C1 segment of cervical spinal cord (tissue), 14 donors: ENCODE results near the gene JARID2.

Experiments used
- DNase-seq, 14 donors: peaks; one replicate each; lab custom pipeline; 2025; lab: John Stamatoyannopoulos, UW

Gene JARID2

DNA sequence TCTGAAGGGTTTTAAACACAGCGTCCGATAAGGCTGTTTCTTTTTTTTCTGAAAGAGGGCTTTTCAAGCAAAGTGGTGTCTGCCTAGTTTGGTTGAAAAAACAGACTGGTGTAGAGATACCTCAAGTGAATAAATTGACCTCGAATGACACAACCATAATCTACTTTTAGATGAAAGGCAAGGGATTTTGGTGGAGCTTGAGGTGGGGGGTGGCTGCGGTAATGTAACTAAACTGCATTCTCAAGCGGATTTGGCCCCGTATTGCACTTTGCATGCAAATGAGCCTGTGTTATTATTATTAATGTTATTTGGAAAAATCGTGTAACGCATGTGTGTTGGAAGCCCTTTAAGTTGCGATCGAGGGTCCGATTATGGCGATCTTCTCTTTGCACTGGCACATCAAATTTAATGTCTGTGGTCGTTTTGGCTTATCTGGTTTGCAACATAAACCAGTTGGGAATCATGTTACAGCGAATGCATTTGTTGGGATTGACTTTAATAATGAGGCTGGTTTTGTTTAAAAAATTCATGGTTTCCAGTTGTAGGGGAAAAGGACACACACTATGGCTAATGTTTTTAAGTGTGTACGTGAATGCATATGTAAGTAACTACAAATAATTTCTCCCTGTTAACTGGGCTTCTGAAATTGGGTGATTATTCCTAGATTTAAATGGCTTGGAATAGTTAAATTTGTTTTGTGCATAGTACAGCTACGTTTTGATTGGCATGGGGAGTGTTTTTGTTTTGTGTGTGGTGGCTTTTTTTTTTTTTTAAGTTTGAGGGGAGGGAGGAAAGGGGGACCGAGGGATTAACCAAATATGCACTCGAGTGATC, 1.0 kb downstream of the JARID2 start:
- DNase-seq = no peak

DNA sequence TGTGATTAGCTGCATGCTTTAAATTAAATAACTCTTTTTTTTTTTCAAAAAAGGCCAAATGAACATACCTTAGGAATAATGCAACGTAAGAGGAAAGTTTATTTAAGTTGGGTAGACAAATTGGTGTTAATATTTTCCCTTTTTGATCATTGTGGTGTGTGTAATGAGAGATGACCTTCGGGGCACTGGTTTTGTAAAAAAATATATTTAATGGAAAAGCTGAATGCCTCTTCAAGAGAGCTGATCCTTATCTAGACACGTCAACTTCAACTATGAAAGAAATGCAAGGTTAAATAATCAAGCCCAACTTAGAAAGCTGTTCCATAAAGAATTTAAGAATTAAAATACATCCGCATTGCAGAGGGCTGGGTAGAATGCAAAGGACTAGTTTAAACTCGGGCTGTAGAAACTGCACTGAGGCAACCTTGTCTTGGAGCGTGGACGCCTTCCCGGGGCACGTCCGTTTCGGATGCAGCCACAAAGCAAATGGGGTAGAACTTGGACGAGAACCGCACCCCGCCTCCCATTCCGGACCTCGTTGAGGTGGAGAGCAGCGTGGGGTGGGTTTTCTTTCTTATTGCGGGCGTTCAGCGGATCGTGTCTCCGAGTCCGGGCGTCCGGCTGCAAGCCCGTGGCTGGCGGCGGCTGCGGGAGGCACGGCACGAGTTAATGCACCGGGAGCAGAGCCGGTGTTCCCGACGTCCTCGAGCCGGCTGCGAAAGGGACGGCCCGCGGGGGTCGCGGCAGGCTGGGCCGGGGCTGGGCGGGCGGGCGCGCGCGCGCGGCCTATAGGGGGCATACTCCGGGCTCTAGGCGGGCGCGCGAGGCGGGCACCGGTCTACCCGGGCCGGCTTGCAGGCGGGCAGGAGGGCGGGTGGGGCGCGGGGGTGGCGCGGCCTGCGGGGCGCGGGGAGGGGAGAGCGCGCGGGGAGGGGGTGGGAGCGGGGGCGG, 1.9 kb downstream of the JARID2 start:
- peak in 11 of 14 donors; percentile 53 to 77 (median 68) for DNase-seq

DNA sequence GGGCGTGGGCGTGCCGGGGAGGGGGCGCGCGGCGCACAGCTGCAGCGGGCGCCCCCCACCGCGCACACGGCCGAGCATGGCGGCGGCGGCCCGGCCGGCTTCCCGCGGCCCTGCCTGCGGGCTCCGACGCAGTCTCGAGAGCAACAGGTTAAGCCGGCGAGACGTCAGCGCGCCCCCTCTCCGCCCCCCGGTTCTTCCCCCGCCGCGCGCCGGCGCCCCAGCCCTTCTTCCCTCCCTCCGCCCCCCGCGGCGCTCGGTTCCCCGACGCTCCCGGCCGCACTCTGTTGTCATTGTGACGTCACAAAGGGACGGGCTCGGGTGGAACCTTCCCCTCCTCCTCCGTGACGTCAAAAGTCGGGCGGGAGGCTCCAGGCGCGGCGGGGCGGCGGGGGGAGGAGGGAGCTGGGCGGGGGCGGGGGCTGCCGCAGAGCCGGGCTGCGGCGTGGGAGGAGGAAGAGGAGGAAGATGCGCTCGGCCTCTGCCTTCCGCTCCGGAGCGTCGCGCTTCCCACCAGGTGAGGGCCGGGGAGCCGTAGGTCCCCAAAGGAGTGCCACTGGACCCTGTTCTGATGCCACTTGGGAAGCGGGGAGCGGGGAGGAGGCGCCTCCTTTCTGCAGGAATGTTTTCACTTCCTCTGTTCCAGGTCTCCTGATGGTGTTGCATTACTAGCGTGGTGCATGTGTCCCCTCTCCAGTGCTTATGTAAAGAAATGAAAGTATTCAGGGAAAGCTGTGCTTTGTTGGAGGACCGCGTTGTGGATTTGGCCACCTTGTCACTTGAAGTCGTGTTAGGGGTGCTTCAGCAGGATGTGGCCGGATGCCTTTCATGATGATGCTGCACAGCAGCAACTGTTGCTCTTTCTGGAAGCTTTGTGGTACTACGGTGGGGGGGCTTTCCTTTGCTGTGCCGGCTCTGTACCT, 2.8 kb downstream of the JARID2 start:
- DNase-seq = peak; percentile 49 to 92 (median 87)

GRCh38 chr6:15249371-15250019, 3.6 kb downstream of the JARID2 start:
- DNase-seq = peak in 1 of 14 donors; percentile 39

- no peak for DNase-seq
Observed at GRCh38 chr6:15250187-15251168, 4.6 kb downstream of the JARID2 start.

DNA sequence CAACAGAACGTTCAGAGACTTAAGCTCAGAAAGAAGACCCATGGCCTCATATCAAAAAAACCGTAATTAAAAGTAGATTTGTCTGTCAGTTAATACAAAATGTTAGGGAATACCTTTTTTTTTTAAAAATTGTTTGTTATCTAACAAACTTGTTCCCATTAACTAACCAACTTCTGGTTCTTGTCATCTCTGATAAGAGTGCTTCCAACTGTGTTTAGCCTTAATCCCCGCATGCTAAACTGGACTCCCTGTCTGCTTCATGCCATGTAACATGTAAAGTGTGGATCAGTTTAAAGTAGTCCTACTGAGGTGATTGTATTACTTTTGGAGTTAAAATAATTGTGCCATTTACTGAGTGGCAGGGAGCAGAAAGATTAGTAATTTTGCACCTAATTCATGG, 6.3 kb downstream of the JARID2 start:
- no peak for DNase-seq

DNA sequence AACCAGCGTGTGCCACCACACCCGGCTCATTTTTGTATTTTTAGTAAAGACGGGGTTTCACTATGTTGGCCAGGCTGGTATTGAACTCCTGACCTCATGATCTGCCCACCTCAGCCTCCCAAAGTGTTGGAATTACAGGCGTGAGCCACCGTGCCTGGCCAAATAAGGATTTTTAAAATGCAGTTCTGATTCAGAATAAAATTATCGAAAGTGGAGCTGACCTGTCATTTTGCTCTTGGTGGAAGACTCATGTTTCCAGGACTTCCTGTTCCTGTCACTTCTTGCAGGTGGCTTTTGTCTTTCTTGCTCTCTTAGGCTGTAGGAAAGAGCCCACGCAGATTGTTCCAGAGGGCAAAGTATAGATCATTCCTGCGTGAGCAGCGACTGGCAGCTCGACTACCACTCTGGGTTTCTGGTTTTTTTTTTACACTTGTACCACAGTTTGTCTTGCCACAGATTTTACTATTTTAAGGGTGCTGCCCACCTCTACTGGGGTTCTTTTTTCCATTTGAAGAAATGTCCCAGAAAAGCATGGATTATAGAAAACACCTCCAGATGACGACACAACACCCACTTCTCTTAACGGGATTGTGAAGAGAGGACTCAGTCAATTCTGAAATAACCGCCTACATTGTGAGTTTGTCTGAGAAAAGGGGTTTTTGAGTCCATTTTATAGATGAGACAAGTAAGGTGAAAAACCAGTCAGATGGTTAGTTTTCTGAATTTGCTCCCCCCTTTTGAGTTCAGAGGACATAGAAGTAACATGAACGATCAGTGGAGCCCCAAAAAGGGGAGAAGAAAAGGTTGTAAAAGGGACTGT, 7.5 kb downstream of the JARID2 start:
- no peak for DNase-seq

DNA sequence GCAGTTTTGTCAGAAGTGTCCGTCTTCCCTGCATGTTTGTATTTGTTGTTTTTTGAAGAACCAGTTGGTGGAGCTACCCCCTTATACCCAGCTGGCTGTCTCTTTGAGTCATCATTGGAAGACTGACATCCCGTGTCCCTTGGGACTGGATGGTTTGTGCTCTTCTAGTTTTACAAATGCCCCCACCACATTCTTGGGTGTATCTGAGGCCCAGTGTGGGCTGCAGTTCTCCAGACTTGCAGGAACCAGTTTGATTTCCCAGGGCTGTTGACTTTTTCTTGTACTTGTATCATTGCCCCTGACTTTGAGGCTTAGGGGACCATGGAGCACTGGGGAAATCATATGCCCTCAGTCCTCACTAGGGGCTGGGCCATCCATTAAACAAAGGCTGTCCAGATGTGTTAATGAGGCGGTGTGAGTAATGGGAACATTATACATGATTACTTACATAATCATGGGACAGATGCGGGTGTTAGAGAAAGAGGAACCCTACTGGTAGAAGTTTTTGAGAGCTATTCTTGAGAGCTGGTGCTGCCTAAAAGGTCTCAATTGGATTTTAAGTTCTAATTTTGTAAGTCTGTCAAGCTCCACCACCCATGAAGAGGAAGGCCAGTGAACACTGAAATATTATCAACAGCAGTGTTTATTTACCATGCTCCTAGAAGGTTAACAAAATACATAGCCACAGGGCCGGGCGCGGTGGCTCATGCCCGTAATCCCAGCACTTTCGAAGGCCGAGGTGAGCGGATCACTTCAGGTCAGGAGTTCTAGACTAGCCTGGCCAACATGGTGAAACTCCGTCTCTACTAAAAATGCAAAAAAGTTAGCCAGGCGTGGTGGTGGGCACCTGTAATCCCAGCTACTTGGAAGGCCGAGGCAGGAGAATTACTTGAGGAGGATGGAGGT, 8.5 kb downstream of the JARID2 start:
- DNase-seq = peak in 7 of 14 donors; percentile 19 to 52 (median 27)

DNA sequence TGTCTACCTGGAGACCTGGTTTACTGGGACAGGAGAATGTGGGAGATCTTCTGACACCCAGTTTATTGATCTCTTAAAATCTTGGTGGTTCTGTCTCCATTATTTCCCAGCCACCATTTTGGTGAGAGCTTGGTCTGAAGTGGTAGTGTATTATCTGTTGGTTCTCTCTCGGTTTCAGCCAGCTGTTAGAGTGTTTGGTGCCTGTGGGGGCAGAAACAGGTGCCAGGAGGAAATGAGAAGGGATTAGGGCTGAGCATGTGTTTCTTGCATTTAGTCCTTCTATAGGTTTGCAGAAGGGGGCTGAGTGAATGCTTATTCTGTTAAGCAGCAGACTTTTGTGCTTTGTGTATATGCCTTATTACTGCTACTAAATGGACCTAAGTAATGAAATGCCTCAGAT, 9.6 kb downstream of the JARID2 start:
- DNase-seq = no peak

- DNase-seq = no peak
Observed at GRCh38 chr6:15255909-15256395, 10.1 kb downstream of the JARID2 start.

DNA sequence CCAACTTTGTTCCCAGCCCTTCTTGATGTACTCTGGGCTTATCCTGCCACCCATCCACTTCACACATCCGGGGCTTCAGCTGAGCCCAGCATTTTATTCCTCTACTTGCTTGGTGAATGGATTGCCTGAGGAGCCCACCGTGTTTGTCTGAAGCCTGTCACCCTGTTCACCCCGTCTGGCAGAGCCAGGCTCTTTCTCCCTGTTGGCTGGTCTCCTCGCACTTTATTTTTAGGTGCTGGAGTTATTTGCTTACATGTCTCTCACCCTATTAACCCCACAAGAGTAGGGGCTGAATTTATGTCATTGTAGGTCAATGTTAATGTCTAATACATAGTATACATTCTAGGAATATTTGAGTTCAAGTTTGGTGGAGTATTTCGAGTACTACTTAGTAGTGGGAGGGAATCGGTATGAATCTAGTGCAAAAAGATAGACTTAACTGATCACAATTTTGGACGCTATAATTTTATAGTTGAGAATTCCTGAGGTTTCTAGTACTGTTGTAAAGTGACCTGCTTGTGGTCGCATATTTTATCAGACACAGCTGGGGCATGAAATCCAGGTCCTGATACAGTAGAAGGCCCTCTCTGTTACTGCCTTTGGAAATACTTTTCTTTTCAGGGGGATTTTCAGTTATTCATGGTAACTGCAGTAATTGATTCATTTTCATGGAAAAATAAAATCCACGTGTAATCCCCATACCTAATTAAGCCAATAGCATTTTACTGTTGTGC, 10.8 kb downstream of the JARID2 start:
- no peak for DNase-seq

DNA sequence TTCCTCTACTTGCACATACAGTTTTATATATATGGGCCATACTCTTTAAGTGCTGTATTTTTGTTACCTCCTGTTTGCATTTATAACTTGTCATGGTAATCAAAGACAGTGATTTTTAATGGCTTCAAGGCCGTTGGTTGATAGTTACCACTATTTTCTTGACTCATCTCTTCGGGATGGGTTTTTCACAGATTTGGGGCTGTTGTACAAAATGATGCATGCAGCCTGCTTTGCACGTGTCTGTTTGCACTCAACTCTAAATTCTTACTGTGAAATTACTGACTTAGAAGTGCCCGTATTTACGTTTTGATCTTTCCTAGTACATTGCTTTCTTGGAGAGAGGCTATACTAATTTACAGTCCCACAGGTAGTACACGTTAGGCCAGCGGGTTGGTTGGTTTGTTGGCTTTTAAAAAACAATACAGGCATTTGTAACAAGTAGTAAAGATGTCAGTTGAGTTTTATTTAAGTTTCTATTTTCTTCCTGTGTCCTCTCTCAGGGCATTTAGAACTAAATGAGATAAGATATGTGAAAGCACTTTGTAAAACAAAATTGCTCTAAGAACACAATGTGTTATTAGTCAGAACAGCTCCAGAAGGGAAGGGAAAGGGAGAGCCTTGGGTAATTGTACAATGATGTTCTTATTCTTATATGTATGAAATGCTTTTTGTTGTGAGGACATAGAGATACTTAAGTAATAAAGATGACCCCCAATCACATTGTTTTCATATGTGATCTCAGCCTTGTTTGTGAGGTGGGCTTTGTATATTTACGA, 11.7 kb downstream of the JARID2 start:
- DNase-seq = no peak

DNA sequence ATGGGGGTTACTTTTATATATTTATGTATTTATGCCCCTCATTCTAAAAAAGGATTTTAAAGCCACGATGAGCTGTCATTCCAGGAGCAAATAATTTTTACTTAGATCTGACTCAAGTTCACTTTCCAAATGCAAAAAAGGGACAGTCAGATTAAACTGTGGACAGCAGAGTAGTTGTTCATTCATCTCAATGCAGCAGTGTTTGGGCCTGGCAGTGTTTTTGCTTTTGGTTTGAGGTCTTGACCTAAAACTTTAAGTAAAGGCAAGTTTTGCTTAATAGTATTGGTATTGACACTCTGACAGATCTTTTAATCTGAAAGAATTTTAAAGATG, 13.9 kb downstream of the JARID2 start:
- no peak for DNase-seq

DNA sequence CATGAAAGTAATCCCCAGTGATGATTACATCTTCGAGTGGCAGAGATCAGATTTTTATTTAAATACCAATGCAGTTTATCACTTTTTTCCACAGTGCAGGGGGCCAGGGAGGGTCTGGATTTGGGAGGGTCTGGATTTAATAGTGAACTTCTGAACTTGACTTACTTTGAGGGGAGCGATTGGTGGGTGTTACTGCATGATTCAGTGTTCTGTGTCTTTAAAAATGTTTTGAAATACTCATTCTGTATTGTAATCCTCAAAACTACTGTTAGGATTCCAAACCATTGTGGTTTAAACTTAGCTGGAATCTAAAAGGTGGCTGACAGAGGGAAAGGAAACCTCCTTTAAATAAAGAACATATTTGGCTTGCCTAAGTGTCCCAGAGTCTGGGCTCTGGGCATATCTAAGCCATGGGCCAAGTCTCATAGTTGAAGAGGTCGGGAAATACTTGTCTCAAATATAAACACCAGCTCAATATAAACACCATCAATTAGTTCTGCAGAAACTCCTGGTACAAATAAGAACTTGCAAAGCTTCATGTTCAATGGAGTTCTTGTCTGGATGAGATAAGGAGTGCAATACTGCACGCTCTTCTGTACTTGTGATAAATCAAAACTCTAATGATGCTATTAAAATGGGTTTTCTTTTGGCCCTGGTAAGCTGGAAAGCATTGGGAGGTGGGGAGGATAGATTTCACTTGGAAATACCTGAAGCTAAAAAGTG, 14.4 kb downstream of the JARID2 start:
- DNase-seq = peak in 1 of 14 donors; percentile 28

GRCh38 chr6:15263780-15264374, 18.0 kb downstream of the JARID2 start:
- no peak for DNase-seq
